ENCODE measurements around the gene LRRC74A.

Gene LRRC74A

GRCh38 chr14:76829650-76830421 is 3.6 kb downstream of the LRRC74A start:
- Histone ChIP-seq H3K36me3 (replicated peaks; ENCODE audit: insufficient read depth, low read length) (no peaks in the 10 kb centered on the region), H3K4me3 (ENCODE audit: low read length) (no peak overlapping the region), H3K79me2 (ENCODE audit: low read length) (no peaks in the 10 kb centered on the region), H3K4me2 (ENCODE audit: low read depth, low read length) (no peak overlapping the region), H3K9ac (ENCODE audit: low read length) (no peak overlapping the region), H3K9me2 (replicated peaks; ENCODE audit: insufficient read depth, low read length) (no peaks in the 10 kb centered on the region), H4K20me1 (ENCODE audit: insufficient read depth, low read length) (no peaks in the 10 kb centered on the region), H3K4me1 (ENCODE audit: low read length) (no peaks in the 10 kb centered on the region), H3F3A (ENCODE audit: insufficient read depth, low read length) (no peaks in the 10 kb centered on the region), H3K9me3 (replicated peaks; ENCODE audit: insufficient read depth, low read length) (no peaks in the 10 kb centered on the region), H3K27me3 (replicated peaks; ENCODE audit: insufficient read depth, low read length) (no peaks in the 10 kb centered on the region), H3K27ac (ENCODE audit: low read length) (no peak overlapping the region), H2AFZ (ENCODE audit: low read length) (no peak overlapping the region)
- no peak for TF ChIP-seq EZH2 (optimal IDR thresholded peaks at IDR 0.05; ENCODE audit: low read depth, low read length)
- no peak for TF ChIP-seq CTCF (IDR thresholded peaks at IDR 0.05; ENCODE audit: low read length)
- TF ChIP-seq EZH2phosphoT487 (IDR thresholded peaks at IDR 0.05; ENCODE audit: low read length): no peak
- DNase-seq: no peak

GRCh38 chr14:76830556-76830955 is 4.3 kb downstream of the LRRC74A start:
- no peaks in the 10 kb centered on the region for H3K27me3 ChIP-seq (replicated peaks; ENCODE audit: insufficient read depth, low read length)
- no peak overlapping the region for H3K4me3 ChIP-seq (ENCODE audit: low read length)
- H3K79me2 ChIP-seq (ENCODE audit: low read length): no peaks in the 10 kb centered on the region
- no peaks in the 10 kb centered on the region for H3K9me3 ChIP-seq (replicated peaks; ENCODE audit: insufficient read depth, low read length)
- H3K27ac ChIP-seq (ENCODE audit: low read length): no peak overlapping the region
- no peak overlapping the region for H3K9ac ChIP-seq (ENCODE audit: low read length)
- H4K20me1 ChIP-seq (ENCODE audit: insufficient read depth, low read length): no peaks in the 10 kb centered on the region
- no peaks in the 10 kb centered on the region for H3F3A ChIP-seq (ENCODE audit: insufficient read depth, low read length)
- H3K4me2 ChIP-seq (ENCODE audit: low read depth, low read length): no peak overlapping the region
- no peaks in the 10 kb centered on the region for H3K36me3 ChIP-seq (replicated peaks; ENCODE audit: insufficient read depth, low read length)
- TF ChIP-seq EZH2 (optimal IDR thresholded peaks at IDR 0.05; ENCODE audit: low read depth, low read length) (no peak), EZH2phosphoT487 (IDR thresholded peaks at IDR 0.05; ENCODE audit: low read length) (no peak), CTCF (IDR thresholded peaks at IDR 0.05; ENCODE audit: low read length) (no peak)
- H3K4me1 ChIP-seq (ENCODE audit: low read length): no peaks in the 10 kb centered on the region
- H2AFZ ChIP-seq (ENCODE audit: low read length): no peak overlapping the region
- DNase-seq: no peak
- H3K9me2 ChIP-seq (replicated peaks; ENCODE audit: insufficient read depth, low read length): no peaks in the 10 kb centered on the region

- no peaks in the 10 kb centered on the region for H3F3A ChIP-seq (ENCODE audit: insufficient read depth, low read length)
- H3K4me3 ChIP-seq (ENCODE audit: low read length): no peak overlapping the region
- H3K4me1 ChIP-seq (ENCODE audit: low read length): no peaks in the 10 kb centered on the region
- no peaks in the 10 kb centered on the region for H3K79me2 ChIP-seq (ENCODE audit: low read length)
- H3K9me2 ChIP-seq (replicated peaks; ENCODE audit: insufficient read depth, low read length): no peaks in the 10 kb centered on the region
- no peaks in the 10 kb centered on the region for H3K27me3 ChIP-seq (replicated peaks; ENCODE audit: insufficient read depth, low read length)
- no peak overlapping the region for H3K9ac ChIP-seq (ENCODE audit: low read length)
- no peak overlapping the region for H2AFZ ChIP-seq (ENCODE audit: low read length)
- no peak overlapping the region for H3K27ac ChIP-seq (ENCODE audit: low read length)
- no peaks in the 10 kb centered on the region for H3K36me3 ChIP-seq (replicated peaks; ENCODE audit: insufficient read depth, low read length)
- H3K4me2 ChIP-seq (ENCODE audit: low read depth, low read length): no peak overlapping the region
- no peaks in the 10 kb centered on the region for H3K9me3 ChIP-seq (replicated peaks; ENCODE audit: insufficient read depth, low read length)
- DNase-seq: no peak
- H4K20me1 ChIP-seq (ENCODE audit: insufficient read depth, low read length): no peaks in the 10 kb centered on the region
- TF ChIP-seq CTCF (IDR thresholded peaks at IDR 0.05; ENCODE audit: low read length): no peak
- no peak for TF ChIP-seq EZH2 (optimal IDR thresholded peaks at IDR 0.05; ENCODE audit: low read depth, low read length)
- TF ChIP-seq EZH2phosphoT487 (IDR thresholded peaks at IDR 0.05; ENCODE audit: low read length): no peak
Measured at GRCh38 chr14:76832503-76832988, 6.3 kb downstream of the LRRC74A start.

All from MM.1S (cell line).